ENCODE results near the gene PIGS. TPM values are rescaled to one million over a fixed set of nuclear protein-coding genes. Genes with fewer than 3 reads are reported as not detected.

PIGS gene
- total RNA-seq, 1 experiment from 2014 or later: 45.8 TPM

DNA sequence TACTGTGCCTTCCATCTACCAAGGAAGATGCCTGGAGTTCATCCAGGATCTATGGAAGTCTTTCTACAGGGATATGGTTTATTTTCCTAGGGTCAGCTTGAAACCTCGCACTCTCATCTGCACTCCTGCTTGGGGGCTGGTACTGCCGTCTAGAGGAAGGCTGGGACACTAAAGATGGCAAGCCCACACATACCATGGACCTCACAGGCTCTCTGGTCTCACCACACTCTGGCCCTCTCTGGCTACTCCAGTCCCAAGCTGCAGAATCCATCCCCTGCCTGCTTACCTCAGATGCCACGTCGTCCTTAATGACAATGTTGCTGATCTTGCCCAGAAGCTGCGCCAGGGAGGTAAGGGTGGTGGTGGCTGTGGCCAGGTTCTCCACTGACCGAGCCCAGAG is 16.8 kb downstream of the PIGS start:
- no peak for DNase-seq (ENCODE audit: low read depth, low spot score)
- no TSS peak for BruUV-seq (replicated peaks)
- Histone ChIP-seq H3K4me2 (ENCODE audit: low read length) (no peak overlapping the region), H3K9ac (ENCODE audit: low read length) (no peak overlapping the region), H3K9me2 (ENCODE audit: insufficient read depth) (no peaks in the 10 kb centered on the region), H3K4me3 (replicated peaks in 1 of 2; ENCODE audit: low read depth in 1 of 2, low read length in 2 of 2) (no peak overlapping the region), H3K79me2 (ENCODE audit: insufficient read depth, low read length) (peaks cover 16% of the 10 kb centered on the region; the same call in 1 of the 2 replicates), H3K27ac (ENCODE audit: low read depth, low read length) (no peak overlapping the region), H3K4me1 (ENCODE audit: control insufficient read depth in 1 of 2, insufficient read depth in 2 of 2, low read length in 2 of 2) (peaks cover 2 to 14% of the 10 kb centered on the region in 2 experiments; a peak in 3 of 4 replicates), H4K20me1 (ENCODE audit: insufficient read depth) (no peaks in the 10 kb centered on the region), H2AFZ (ENCODE audit: low read depth, low read length, poor library complexity, severe bottlenecking) (no peak overlapping the region), H3K9me3 (ENCODE audit: control insufficient read depth in 1 of 2, insufficient read depth in 1 of 2, low read depth in 1 of 2, low read length in 2 of 2) (no peaks in the 10 kb centered on the region), H3K36me3 (ENCODE audit: control insufficient read depth in 1 of 2, insufficient read depth in 2 of 2, low read length in 2 of 2) (peaks cover 15 to 22% of the 10 kb centered on the region in 2 experiments; a peak in 2 of 4 replicates), H3K27me3 (ENCODE audit: insufficient read depth, low read length) (no peaks in the 10 kb centered on the region)
- RAD21 ChIA-PET (ENCODE audit: low non-redundant PET in 1 of 2, low total read pairs in 2 of 2, uncharacterized antibody in 2 of 2, unreplicated experiment in 2 of 2): no interaction called here
- ATAC-seq: no peak
- TF ChIP-seq, protein P1, sequence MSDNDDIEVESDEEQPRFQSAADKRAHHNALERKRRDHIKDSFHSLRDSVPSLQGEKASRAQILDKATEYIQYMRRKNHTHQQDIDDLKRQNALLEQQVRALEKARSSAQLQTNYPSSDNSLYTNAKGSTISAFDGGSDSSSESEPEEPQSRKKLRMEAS (IDR thresholded peaks at IDR 0.05): no peak
- TF ChIP-seq JUND (IDR thresholded peaks at IDR 0.05) (no peak), YY1 (IDR thresholded peaks at IDR 0.05; ENCODE audit: extremely low read depth, insufficient replicate concordance, low read depth, low read length) (no peak), EZH2phosphoT487 (IDR thresholded peaks at IDR 0.05; ENCODE audit: borderline replicate concordance) (no peak), CEBPB (IDR thresholded peaks at IDR 0.05; ENCODE audit: low read depth) (no peak), FOSL1 (IDR thresholded peaks at IDR 0.05; ENCODE audit: low read depth) (no peak), SP1 (IDR thresholded peaks at IDR 0.05; ENCODE audit: low read depth) (no peak), POLR2AphosphoS5 (IDR thresholded peaks at IDR 0.05; ENCODE audit: low read depth, low read length) (no peak)
- TF ChIP-seq, protein P2, sequence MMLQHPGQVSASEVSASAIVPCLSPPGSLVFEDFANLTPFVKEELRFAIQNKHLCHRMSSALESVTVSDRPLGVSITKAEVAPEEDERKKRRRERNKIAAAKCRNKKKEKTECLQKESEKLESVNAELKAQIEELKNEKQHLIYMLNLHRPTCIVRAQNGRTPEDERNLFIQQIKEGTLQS (IDR thresholded peaks at IDR 0.05): no peak
- TF ChIP-seq, protein P3, sequence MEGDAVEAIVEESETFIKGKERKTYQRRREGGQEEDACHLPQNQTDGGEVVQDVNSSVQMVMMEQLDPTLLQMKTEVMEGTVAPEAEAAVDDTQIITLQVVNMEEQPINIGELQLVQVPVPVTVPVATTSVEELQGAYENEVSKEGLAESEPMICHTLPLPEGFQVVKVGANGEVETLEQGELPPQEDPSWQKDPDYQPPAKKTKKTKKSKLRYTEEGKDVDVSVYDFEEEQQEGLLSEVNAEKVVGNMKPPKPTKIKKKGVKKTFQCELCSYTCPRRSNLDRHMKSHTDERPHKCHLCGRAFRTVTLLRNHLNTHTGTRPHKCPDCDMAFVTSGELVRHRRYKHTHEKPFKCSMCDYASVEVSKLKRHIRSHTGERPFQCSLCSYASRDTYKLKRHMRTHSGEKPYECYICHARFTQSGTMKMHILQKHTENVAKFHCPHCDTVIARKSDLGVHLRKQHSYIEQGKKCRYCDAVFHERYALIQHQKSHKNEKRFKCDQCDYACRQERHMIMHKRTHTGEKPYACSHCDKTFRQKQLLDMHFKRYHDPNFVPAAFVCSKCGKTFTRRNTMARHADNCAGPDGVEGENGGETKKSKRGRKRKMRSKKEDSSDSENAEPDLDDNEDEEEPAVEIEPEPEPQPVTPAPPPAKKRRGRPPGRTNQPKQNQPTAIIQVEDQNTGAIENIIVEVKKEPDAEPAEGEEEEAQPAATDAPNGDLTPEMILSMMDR (IDR thresholded peaks at IDR 0.05 in 2 of 3, conservative IDR thresholded peaks at IDR 0.05 in 1 of 3; ENCODE audit: borderline replicate concordance in 1 of 3, insufficient read depth in 1 of 3, low read depth in 2 of 3, low read length in 2 of 3): no peak
- TF ChIP-seq, protein P4, sequence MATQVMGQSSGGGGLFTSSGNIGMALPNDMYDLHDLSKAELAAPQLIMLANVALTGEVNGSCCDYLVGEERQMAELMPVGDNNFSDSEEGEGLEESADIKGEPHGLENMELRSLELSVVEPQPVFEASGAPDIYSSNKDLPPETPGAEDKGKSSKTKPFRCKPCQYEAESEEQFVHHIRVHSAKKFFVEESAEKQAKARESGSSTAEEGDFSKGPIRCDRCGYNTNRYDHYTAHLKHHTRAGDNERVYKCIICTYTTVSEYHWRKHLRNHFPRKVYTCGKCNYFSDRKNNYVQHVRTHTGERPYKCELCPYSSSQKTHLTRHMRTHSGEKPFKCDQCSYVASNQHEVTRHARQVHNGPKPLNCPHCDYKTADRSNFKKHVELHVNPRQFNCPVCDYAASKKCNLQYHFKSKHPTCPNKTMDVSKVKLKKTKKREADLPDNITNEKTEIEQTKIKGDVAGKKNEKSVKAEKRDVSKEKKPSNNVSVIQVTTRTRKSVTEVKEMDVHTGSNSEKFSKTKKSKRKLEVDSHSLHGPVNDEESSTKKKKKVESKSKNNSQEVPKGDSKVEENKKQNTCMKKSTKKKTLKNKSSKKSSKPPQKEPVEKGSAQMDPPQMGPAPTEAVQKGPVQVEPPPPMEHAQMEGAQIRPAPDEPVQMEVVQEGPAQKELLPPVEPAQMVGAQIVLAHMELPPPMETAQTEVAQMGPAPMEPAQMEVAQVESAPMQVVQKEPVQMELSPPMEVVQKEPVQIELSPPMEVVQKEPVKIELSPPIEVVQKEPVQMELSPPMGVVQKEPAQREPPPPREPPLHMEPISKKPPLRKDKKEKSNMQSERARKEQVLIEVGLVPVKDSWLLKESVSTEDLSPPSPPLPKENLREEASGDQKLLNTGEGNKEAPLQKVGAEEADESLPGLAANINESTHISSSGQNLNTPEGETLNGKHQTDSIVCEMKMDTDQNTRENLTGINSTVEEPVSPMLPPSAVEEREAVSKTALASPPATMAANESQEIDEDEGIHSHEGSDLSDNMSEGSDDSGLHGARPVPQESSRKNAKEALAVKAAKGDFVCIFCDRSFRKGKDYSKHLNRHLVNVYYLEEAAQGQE (IDR thresholded peaks at IDR 0.05; ENCODE audit: low read depth): no peak
- POLR2A ChIA-PET: no interaction called here
- CTCF ChIA-PET: no interaction called here
- intact Hi-C loops (cut with micrococcal nuclease): no loop called here
